ENCODE results near the gene BCL2. TPM values are rescaled to one million over a fixed set of nuclear protein-coding genes. Genes with fewer than 3 reads are reported as not detected.

Gene BCL2
- total RNA-seq, 1 experiment from 2014 or later, result 2.6 TPM

- Mint-ChIP-seq H3K27me3 (ENCODE audit: low read depth) (no peaks in the 10 kb centered on the region), H3K4me3 (no peak overlapping the region), H3K36me3 (no peaks in the 10 kb centered on the region), H3K9me3 (no peaks in the 10 kb centered on the region), H3K27ac (no peak overlapping the region), H3K4me1 (peaks cover 23% of the 10 kb centered on the region)
- CTCF ChIA-PET, result no interaction called here
- ATAC-seq, result no peak
- POLR2A ChIA-PET, result no interaction called here
- TF ChIP-seq GABPB1 (CRISPR knock-in tag; IDR thresholded peaks at IDR 0.05) (no peak), FOXP4 (CRISPR knock-in tag; IDR thresholded peaks at IDR 0.05) (no peak), ZNF281 (CRISPR knock-in tag; IDR thresholded peaks at IDR 0.05) (no peak)
- DNase-seq (ENCODE audit: low spot score), result no peak
Observed at GRCh38 chr18:63159590-63159989, 160.0 kb downstream of the BCL2 start.

- CTCF ChIA-PET, result no interaction called here
- POLR2A ChIA-PET, result no interaction called here
Observed at GRCh38 chr18:63158676-63159291, 160.8 kb downstream of the BCL2 start.

GRCh38 chr18:63158012-63158631, 161.4 kb downstream of the BCL2 start:
- DNase-seq (ENCODE audit: low spot score) (no peak), ATAC-seq (no peak)
- Mint-ChIP-seq H3K27me3 (ENCODE audit: low read depth) (no peaks in the 10 kb centered on the region), H3K27ac (no peak overlapping the region), H3K4me1 (peaks cover 23% of the 10 kb centered on the region), H3K36me3 (no peaks in the 10 kb centered on the region), H3K4me3 (no peak overlapping the region), H3K9me3 (no peaks in the 10 kb centered on the region)
- ChIA-PET POLR2A (no interaction called here), CTCF (no interaction called here)
- TF ChIP-seq CTCF (IDR thresholded peaks at IDR 0.05) (no peak), ELF4 (CRISPR knock-in tag; IDR thresholded peaks at IDR 0.05; ENCODE audit: low read depth) (no peak), HMGXB4 (CRISPR knock-in tag; IDR thresholded peaks at IDR 0.05) (no peak), ATF2 (CRISPR knock-in tag; IDR thresholded peaks at IDR 0.05; ENCODE audit: borderline replicate concordance, low read depth) (no peak), PREB (CRISPR knock-in tag; IDR thresholded peaks at IDR 0.05; ENCODE audit: borderline replicate concordance) (no peak), ZNF138 (CRISPR knock-in tag; conservative IDR thresholded peaks at IDR 0.05) (no peak)

More at GRCh38 chr18:63158676-63159291, 160.8 kb downstream of the BCL2 start:
- no peaks in the 10 kb centered on the region for H3K27me3 Mint-ChIP-seq (ENCODE audit: low read depth)
- H3K4me3 Mint-ChIP-seq, result no peak overlapping the region
- H3K27ac Mint-ChIP-seq, result no peak overlapping the region
- H3K9me3 Mint-ChIP-seq, result no peaks in the 10 kb centered on the region
- H3K4me1 Mint-ChIP-seq, result peaks cover 23% of the 10 kb centered on the region
- H3K36me3 Mint-ChIP-seq, result no peaks in the 10 kb centered on the region
- DNase-seq (ENCODE audit: low spot score) (no peak), ATAC-seq (no peak)
- TF ChIP-seq USF2 (CRISPR knock-in tag; IDR thresholded peaks at IDR 0.05), result no peak
- no peak for TF ChIP-seq ZNF219 (CRISPR knock-in tag; IDR thresholded peaks at IDR 0.05; ENCODE audit: borderline replicate concordance)
